HG02798 (cell line): Measurements from ENCODE around the gene PAPPA.

Source experiments
- ATAC-seq: cut with Tn5 transposase; IDR thresholded peaks from one replicate; pipeline ENCODE4 v1.9.1; 2021; ENCODE audit warnings: mild to moderate bottlenecking; ENCODE audit not compliant: unreplicated experiment, poor library complexity

The PAPPA gene

GRCh38 chr9:116152390-116152789 lies 1.2 kb upstream of the PAPPA start:
- no peak for ATAC-seq

DNA sequence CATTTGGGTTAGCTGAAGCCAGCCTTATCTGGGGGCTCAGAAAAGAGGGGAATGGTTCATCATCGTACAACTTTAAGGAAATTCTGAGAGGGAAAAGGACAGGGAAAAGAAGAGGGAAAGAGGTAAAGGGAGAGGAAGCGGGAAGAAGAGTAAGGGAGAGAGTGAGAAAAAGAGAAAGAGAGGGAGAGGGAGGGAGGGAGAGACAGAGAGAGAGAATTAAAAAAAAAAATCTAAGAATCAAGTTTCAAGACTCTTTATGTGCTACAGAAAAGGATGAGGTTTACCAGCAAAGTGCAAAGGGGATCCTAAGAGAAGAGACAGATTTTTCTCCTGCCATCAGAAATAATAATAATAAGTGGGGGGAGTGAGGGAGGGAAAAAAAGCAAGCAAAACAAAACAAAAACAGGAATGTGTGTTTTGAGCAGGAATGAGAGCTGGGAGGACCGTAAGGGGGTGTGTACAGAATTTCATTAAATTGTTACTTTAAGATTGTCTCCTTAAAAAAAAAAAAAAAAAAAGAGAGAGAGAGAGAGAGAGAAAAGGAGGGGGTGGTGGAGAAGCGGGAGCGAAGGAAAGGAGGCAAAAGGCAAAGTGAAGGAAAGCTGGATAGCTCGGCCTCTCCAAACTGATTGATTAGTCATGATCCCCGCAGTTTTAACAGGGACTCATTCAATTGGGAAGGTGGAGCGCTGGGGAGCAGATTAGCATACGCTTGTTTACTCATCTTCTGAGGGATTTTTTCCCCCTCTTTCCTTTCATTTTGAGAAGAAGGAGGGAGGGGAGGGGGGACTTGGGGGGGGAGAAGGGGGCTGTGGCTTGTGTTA lies 438 bp upstream of the PAPPA start:
- no peak for ATAC-seq

DNA sequence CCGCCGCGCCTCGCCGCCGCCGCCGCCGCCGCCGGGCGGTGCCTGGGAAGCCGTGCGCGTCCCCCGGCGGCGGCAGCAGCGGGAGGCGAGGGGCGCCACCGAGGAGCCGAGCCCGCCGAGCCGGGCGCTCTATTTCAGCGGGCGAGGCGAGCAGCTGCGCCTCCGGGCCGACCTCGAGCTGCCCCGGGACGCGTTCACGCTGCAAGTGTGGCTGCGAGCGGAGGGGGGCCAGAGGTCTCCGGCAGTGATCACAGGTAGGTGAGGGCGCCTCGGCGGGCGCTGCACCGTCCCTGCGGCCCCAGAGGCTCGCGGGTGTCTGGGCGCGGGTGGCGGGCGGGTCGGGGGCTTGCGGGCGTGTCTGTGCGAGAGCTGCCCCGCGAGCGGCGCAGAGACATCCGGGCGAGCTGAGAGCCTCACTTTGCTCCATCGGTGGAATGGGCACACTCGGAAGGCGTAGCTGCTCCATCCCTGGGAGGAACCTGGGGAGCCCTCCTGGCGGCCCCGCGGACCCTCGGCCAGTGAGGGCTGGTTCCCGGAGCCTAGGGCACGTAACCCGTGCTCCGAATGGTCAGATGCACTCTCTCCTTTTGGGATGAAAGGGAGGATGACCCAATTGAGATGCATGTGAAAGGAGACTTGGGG lies 864 bp downstream of the PAPPA start:
- no peak for ATAC-seq

GRCh38 chr9:116154976-116155697 lies 1.5 kb downstream of the PAPPA start:
- no peak for ATAC-seq

DNA sequence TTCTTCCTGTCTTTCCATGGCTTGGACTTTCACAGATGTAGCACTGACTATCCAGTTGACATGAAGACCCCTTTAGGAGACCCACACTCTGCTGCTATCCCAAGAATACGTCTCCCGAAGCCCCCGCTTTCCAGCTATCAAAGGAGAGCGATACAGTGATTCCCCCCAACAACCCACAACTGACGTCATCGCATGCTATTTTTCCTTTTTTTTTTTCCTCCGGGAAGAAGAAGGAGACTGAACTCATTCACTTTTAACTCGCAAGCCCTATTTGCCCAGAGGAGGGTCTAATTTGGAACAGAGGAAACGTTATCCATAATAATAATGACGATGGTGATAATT lies 2.1 kb downstream of the PAPPA start:
- no peak for ATAC-seq

DNA sequence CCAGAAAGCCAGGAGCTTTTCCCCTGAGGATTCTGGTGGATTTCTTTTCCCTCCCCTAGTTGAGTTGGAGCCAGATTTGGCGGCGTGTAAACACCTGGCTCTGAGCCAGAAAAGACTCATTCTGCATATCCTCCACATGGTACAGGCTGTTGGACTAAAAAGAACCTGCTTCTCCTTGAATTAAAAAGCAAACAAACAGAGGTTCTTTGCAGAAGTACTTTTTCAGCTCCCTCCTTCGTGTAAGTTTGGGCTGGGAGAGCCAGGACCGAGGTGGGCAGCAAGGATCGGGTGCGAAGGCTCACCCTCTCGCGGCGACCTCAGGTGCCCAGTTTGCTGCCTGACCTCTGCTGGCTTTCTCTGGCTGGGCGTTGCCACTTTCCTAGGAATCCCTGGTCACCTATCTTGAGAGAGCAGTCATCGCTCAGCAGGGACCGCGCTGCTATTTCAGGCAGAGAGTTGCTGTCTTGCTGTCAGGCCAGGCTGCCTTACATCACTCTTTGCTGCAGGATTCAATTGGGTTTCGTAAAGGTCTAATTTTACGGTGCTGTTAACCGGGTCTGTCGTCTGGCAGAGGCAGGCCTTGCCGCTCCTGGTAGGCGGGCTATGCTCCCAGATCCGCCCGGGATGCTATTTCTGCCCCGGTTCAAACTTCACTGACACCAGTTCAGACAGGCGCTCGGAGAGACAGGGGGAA lies 3.2 kb downstream of the PAPPA start:
- ATAC-seq: no peak

DNA sequence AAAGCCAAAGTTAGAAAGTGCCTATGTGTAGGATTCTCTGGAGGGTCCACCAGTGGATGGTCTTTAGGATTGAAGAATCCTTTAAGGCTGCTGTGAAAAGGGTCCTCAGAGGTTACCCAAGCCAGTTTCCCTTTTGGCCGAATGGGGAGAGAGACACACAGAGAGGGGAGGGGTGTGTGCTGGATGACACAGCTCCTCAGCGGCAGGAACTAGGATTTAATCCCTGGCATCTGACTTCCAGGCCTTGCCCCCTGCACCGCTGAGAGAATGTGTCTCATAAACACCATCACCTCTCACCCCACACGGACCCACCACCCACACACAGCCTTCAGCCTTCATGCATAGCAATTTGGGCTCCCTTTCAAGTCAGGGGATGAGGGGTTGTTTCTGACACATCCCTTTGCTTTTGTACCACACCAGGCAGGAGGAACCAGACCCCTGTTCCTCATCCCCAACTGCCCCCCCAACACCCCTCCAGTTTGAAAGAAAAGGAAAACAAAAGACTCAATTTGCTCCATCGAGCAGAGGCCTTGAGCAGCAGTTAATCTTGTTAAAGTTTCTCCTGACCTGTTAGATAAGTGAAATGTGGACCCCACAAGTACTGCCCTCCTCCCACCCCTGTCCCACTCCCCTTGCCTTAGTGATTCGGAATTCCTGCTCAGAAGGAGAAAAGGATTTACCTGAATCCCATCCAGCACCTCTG lies 4.0 kb downstream of the PAPPA start:
- ATAC-seq: no peak

DNA sequence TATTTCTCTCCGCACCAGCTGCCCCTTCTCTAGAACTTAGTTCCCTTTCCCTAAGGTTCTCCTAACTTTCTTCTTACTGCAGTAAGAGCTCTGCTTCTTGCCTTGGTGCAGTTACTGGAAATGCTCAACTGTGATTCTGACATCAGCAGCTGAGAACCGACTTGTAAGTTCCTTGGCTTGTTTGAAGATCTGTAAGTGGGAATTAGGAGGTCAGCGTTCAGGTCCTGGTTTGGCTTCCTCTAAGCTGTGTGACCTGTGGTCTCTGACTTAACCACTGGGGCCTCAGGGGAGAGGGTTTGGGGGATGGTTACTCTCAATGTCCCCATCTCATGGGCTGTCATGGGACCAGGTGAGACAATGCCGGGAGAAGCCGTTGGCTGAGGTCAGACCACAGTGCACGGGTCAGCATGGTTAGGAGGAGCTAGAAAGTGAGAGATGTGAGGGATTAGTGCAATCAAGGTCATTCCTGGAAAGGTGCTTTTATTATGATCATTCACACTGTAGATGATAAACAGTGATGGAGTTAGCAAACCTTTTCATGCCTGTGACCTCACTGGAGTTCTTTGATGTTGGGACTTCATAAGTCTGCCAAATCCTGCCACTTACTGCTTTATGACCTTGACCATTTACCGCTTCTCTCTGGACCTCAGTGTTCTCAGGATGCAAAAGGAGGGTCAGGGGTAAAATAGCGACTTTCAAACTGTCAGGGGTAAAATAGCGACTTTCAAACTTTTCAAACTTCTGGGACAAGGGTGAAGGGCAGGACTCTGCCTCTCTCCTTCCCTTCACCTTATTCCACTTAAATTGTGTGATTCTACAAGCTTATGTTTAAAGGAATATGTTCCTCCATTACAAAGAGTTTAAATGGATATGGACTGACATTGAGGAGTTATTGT lies 7.3 kb downstream of the PAPPA start:
- no peak for ATAC-seq

DNA sequence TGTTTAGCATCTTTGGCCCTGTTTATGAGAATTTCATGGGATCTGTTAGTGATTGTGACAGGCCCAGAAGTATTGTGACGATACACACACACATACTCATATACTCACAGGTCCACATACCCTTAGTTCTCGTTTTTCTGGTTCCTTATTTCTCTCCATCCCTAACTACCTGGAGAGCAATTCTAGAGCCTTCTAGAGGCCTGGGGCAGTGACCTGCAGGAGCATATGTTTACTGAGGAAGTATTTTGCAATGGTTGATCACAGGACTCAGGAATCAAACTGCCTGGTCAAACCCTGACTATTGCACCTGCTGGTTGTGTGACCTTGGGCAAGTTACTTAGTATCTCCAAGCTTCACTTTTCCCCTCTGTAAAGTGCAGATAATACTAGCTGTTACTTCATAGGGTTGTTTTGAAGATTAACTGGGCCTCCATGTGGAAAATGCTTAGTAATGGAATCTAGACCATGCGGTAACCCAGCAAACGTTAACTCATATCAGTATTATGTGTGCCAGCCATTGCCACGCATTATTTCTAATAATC lies 8.7 kb downstream of the PAPPA start:
- no peak for ATAC-seq

DNA sequence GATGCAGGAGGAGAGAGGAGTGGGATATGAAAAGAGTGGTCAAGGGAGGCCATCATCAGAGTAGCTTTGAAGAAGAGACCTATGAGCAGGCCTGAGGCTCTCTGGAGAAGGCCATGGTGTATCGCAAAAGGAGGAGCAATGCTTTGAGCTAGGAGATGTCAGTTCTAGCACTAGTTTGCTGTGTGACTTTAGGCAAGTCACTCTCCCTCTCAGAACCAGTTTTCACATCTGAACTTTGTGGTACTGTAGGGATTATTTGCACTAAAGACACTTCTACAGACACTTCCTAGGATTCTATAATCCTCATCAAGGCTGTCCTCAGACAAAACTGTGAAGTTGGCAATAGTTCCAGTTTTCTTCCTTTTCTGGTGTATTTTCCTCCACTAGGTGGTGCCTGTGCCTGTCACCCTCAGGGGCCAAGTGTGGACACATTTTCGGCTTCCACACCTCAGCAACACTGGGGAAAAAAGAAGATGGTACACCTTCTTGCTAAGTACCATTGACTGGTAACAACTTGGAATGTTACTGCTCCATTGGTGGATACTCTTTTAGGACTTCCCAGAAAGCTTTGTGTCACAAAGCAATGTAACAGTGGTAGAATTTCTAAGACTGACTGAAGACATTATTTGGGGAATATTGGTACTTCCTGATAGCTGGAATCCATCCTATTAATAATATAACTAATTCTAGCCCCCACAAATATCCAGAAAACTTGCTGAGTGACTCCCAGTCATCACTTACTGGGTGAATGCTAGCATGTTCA lies 9.9 kb downstream of the PAPPA start:
- ATAC-seq: no peak

DNA sequence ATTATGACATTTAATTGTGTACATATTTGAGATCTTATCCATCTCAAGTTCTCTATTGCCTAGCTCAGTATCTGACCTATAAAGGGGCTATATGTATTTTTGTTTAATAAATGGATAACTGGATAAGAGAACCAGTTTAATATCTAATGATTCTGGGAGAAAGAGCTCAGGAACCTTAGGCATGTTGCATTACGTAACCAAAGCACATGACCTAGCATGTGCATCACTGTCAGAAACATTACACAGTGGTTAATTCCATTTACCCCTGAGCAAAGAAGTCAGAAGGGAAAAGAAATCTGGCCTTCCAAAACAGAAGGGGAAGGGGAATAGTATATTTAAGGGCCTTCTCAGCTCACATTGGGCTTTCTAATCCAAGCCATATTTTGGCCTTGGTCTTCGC lies 12.3 kb downstream of the PAPPA start:
- ATAC-seq: no peak

DNA sequence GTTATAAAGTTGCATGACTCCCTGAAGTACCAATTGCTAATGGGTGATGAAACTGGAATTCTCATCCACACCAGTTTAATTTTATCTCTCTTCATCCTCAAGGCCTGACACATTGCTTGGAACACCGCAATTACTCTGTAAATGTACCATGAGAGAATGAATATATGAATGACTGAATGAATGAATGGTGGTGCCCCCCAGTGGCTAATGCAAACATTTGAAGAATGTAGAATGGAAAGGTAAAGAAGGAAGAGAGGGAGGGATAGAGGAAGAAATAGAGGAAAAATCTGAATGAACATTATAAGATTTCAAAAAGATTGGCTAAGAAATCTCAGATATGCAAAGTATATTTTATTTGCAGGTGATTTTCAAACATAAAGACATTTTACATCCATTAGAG lies 13.1 kb downstream of the PAPPA start:
- no peak for ATAC-seq

GRCh38 chr9:116168231-116168630 lies 14.6 kb downstream of the PAPPA start:
- no peak for ATAC-seq

GRCh38 chr9:116172216-116172615 lies 18.6 kb downstream of the PAPPA start:
- no peak for ATAC-seq

GRCh38 chr9:116174347-116174746 lies 20.8 kb downstream of the PAPPA start:
- ATAC-seq: no peak

- no peak for ATAC-seq
Observed at GRCh38 chr9:116175614-116176013, 22.0 kb downstream of the PAPPA start.

DNA sequence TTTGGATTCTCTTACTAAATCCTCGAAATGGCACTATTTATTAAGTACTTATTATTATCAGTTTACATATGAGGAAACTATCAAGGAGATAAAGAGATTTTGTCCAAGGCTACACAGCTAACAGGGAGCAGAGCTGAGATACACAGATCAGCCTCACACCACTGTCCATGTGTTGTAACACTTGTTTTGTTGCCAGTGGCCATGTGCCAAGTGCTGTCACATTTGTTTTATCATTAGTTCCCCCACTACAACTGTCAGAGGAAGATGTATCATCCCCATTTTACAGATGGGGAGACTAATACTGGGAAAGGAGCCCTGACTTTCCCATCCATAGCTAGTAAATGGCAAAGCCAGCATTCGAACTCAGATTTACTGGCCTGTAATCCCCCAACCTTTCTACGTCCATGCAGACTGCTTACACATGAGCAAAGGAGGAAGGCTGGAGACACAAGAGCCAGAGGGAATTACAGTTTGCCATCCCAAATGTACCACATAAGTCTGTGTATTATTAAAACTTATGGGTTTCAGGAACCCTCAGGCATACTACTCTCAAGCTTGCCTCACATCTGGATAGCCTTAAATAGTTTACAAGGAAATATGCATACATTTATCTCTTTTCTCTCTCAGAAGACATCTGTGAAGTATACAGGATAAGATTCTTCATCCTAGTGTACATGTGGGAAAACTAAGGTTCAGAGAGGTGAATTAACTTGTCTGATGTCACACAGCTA lies 25.1 kb downstream of the PAPPA start:
- no peak for ATAC-seq

DNA sequence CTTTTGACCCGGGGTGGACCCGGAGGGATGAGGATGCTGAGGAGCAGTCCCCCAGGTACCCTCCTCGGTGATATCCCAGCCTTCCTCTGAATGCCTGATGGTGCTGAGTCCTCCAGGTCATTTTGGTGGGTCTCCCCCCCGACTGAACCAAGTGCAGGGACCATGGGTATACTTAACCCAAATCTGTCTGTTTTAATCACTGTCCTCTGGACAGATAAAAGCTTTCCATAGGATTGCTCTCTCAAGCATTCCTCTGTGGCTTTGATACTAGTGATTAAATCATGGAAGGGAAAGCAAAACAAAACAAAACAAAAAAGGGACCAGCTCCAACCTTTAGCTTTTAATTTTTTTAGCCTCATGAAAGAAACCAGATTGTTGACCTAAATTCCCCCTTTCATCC lies 26.0 kb downstream of the PAPPA start:
- no peak for ATAC-seq
